PC-9 (cell line): ENCODE measurements around the gene STK10.

Experiments used
- EZH2 ChIP-seq: fragments of 200-600 bp; sonication (generic); IDR thresholded peaks from 2 replicates; pipeline ENCODE4 v1.8.0; 2017; ENCODE audit warnings: antibody characterized with exemption, low read depth
- TF ChIP-seq, protein P1 (sequence below): fragments of 200-600 bp; sonication (generic); conservative IDR thresholded peaks from 2 replicates; pipeline ENCODE4 v1.6.1; 2017; ENCODE audit warnings: mixed run types, antibody characterized with exemption, mild to moderate bottlenecking, moderate library complexity

DNA sequence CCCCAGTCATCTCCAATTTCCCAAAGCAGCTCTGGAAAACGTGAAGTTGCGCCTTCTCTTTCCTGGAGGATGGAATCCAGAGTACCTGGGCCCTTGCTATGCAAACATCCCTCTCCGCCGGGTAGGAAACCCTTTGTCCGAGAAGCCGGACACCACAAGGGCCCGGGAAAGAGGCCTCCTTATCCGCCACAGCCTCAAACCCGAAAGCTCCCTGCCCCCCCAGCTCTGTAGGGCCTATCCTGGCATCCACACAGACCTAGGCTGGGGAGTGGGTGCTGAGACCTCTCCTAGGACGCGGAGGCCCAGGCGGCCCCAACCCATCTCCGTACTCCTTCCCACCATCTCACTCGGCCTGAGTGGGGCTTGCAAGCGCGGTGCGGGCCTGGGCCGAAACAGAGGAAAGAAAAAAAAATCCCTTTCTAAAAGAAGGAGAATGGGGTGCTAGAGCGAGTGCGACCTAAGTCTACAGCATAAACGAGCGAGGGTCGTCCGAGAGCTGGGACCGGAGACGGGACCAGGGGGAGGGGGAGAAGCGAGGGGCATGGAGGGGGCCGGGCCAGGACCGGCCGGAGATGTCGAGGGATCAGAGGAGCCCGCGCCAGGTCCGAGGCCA is 182.2 kb downstream of the STK10 start:
- TF ChIP-seq, protein P1, sequence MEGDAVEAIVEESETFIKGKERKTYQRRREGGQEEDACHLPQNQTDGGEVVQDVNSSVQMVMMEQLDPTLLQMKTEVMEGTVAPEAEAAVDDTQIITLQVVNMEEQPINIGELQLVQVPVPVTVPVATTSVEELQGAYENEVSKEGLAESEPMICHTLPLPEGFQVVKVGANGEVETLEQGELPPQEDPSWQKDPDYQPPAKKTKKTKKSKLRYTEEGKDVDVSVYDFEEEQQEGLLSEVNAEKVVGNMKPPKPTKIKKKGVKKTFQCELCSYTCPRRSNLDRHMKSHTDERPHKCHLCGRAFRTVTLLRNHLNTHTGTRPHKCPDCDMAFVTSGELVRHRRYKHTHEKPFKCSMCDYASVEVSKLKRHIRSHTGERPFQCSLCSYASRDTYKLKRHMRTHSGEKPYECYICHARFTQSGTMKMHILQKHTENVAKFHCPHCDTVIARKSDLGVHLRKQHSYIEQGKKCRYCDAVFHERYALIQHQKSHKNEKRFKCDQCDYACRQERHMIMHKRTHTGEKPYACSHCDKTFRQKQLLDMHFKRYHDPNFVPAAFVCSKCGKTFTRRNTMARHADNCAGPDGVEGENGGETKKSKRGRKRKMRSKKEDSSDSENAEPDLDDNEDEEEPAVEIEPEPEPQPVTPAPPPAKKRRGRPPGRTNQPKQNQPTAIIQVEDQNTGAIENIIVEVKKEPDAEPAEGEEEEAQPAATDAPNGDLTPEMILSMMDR: no peak
- TF ChIP-seq EZH2: no peak
